Stimulated activated CD8-positive, alpha-beta memory T cell treated with anti-CD3 and anti-CD28 coated beads, Interleukin-15, amount 100 ng/mL, for 1 hour (primary cell): ENCODE measurements around the gene EDN2.

Experiments
- DNase-seq: peaks from one replicate; pipeline ENCODE4 v3.0.0-alpha.2; 2020; ENCODE audit warnings: low read depth

The EDN2 gene

GRCh38 chr1:41464885-41465284 is 19.6 kb downstream of the EDN2 start:
- no peak for DNase-seq

GRCh38 chr1:41463516-41463915 is 21.0 kb downstream of the EDN2 start:
- DNase-seq = no peak

GRCh38 chr1:41462680-41463004 is 21.8 kb downstream of the EDN2 start:
- DNase-seq = no peak

- DNase-seq = no peak
Observed at GRCh38 chr1:41461790-41462679, 22.4 kb downstream of the EDN2 start.

- no peak for DNase-seq
Observed at GRCh38 chr1:41456847-41457540, 27.5 kb downstream of the EDN2 start.

GRCh38 chr1:41455479-41456332 is 28.8 kb downstream of the EDN2 start:
- no peak for DNase-seq

- no peak for DNase-seq
Observed at GRCh38 chr1:41454406-41454805, 30.1 kb downstream of the EDN2 start.

GRCh38 chr1:41452704-41453290 is 31.7 kb downstream of the EDN2 start:
- no peak for DNase-seq

- no peak for DNase-seq
Observed at GRCh38 chr1:41450747-41451285, 33.7 kb downstream of the EDN2 start.

- DNase-seq = no peak
Observed at GRCh38 chr1:41449326-41449921, 35.1 kb downstream of the EDN2 start.

- no peak for DNase-seq
Observed at GRCh38 chr1:41448821-41449220, 35.7 kb downstream of the EDN2 start.

GRCh38 chr1:41447995-41448770 is 36.3 kb downstream of the EDN2 start:
- no peak for DNase-seq

GRCh38 chr1:41446851-41447610 is 37.5 kb downstream of the EDN2 start:
- no peak for DNase-seq

GRCh38 chr1:41444785-41445184 is 39.7 kb downstream of the EDN2 start:
- DNase-seq = no peak

- no peak for DNase-seq
Observed at GRCh38 chr1:41444246-41444645, 40.2 kb downstream of the EDN2 start.

- no peak for DNase-seq
Observed at GRCh38 chr1:41442697-41443251, 41.7 kb downstream of the EDN2 start.

GRCh38 chr1:41440321-41441085 is 44.0 kb downstream of the EDN2 start:
- no peak for DNase-seq

- no peak for DNase-seq
Observed at GRCh38 chr1:41439234-41439633, 45.2 kb downstream of the EDN2 start.

- no peak for DNase-seq
Observed at GRCh38 chr1:41438711-41439110, 45.8 kb downstream of the EDN2 start.
